GM23248 (cell line): Measurements from ENCODE around the gene LYZL2. TPM values are rescaled to one million over a fixed set of nuclear protein-coding genes. Genes with fewer than 3 reads are reported as not detected.
A peak's percentile ranks its signal among the peaks of the same experiment; 100 is the strongest.
"Not testable (repeated sequence)": the region's sequence is repeated elsewhere in the genome, so short reads cannot be mapped to it uniquely, and the experiment has no call there.

Source experiments
- DNase-seq: peaks from one replicate; pipeline ENCODE4 v3.0.0-alpha.2; 2015
- H2AFZ ChIP-seq: fragments of 200-600 bp; sonication (generic); 2 replicates; pipeline ENCODE4 v1.6.1; 2016; ENCODE audit warnings: antibody characterized with exemption
- H3F3A ChIP-seq: fragments of 200-600 bp; sonication (generic); 2 replicates; pipeline ENCODE4 v1.6.1; 2016; ENCODE audit warnings: mild to moderate bottlenecking, antibody characterized with exemption, mixed run types; ENCODE audit not compliant: insufficient read depth
- H3K27ac ChIP-seq: fragments of 200-600 bp; sonication (generic); 2 replicates; pipeline ENCODE4 v1.5.1; 2016; ENCODE audit warnings: mild to moderate bottlenecking
- H3K27me3 ChIP-seq: fragments of 200-600 bp; sonication (generic); replicated peaks from 2 replicates; pipeline ENCODE4 v1.6.1; 2016; ENCODE audit warnings: mild to moderate bottlenecking; ENCODE audit not compliant: insufficient read depth
- H3K36me3 ChIP-seq: fragments of 200-600 bp; sonication (generic); 2 replicates; pipeline ENCODE4 v1.6.1; 2016; ENCODE audit warnings: low read depth, mild to moderate bottlenecking
- H3K4me1 ChIP-seq: fragments of 200-600 bp; sonication (generic); 2 replicates; pipeline ENCODE4 v1.6.1; 2016; ENCODE audit warnings: mild to moderate bottlenecking; ENCODE audit not compliant: insufficient read depth
- H3K4me2 ChIP-seq: fragments of 200-600 bp; sonication (generic); one replicate; pipeline ENCODE4 v1.6.1; 2016; ENCODE audit warnings: mild to moderate bottlenecking; ENCODE audit not compliant: unreplicated experiment
- H3K4me3 ChIP-seq: fragments of 200-600 bp; sonication (generic); 2 replicates; pipeline ENCODE4 v1.5.1; 2016; ENCODE audit warnings: mild to moderate bottlenecking
- H3K79me2 ChIP-seq: fragments of 200-600 bp; sonication (generic); 2 replicates; pipeline ENCODE4 v1.6.1; 2016; ENCODE audit warnings: mild to moderate bottlenecking; ENCODE audit not compliant: insufficient read depth
- H3K9ac ChIP-seq: fragments of 200-600 bp; sonication (generic); 2 replicates; pipeline ENCODE4 v1.6.1; 2016; ENCODE audit warnings: mild to moderate bottlenecking
- H3K9me2 ChIP-seq: fragments of 200-600 bp; sonication (generic); 2 replicates; pipeline ENCODE4 v1.6.1; 2016; ENCODE audit warnings: mixed run types, mild to moderate bottlenecking, moderate library complexity; ENCODE audit not compliant: insufficient read depth
- H3K9me3 ChIP-seq: fragments of 200-600 bp; sonication (generic); one replicate; pipeline ENCODE4 v1.6.1; 2017; ENCODE audit warnings: low read depth
- H4K20me1 ChIP-seq: fragments of 200-600 bp; sonication (generic); 2 replicates; pipeline ENCODE4 v1.6.0; 2016; ENCODE audit not compliant: insufficient read depth
- EZH2 ChIP-seq: fragments of 200-600 bp; sonication (generic); IDR thresholded peaks from 2 replicates; pipeline ENCODE4 v1.6.1; 2018; ENCODE audit warnings: antibody characterized with exemption, mild to moderate bottlenecking; ENCODE audit not compliant: insufficient read depth, poor library complexity, severe bottlenecking
- EZH2phosphoT487 ChIP-seq: fragments of 200-600 bp; sonication (generic); IDR thresholded peaks from 2 replicates; pipeline ENCODE4 v1.6.1; 2018; ENCODE audit warnings: antibody characterized with exemption, moderate library complexity, mild to moderate bottlenecking, low read depth; ENCODE audit not compliant: insufficient read depth
- WGBS, 2 experiments: methylation state at CpG; one replicate each; pipeline ENCODE4 v1.1.6; 2015 to 2017; ENCODE audit warnings: low lambda C conversion rate in 2 of 2, low coverage in 1 of 2; ENCODE audit errors: missing lambda C conversion rate in 2 of 2; 5-methylcytosine and 5-hydroxymethylcytosine counted together
- in situ Hi-C: fragments of 300-500 bp; cut with MboI; formaldehyde crosslinking; loops from 2 replicates; pipeline ENCODE4 v1.15.0; 2020
- polyA plus RNA-seq: library from polyadenylated mRNA; unstranded; fragments of >200 nt; fragmentation: Nextera tagmentation; extraction: Ambion mirVana; gene quantifications from 2 replicates; pipeline ENCODE4 v1.2.1, GENCODE V29; 2016
- total RNA-seq: library from RNA; depleted of rRNA; stranded (reverse); fragments of >200 nt; shearing (Covaris generic); gene quantifications from 2 replicates; pipeline ENCODE4 v1.2.3, GENCODE V29; 2014

The LYZL2 gene
- total and polyA plus RNA-seq, 2 experiments from 2014 or later: not detected

DNA sequence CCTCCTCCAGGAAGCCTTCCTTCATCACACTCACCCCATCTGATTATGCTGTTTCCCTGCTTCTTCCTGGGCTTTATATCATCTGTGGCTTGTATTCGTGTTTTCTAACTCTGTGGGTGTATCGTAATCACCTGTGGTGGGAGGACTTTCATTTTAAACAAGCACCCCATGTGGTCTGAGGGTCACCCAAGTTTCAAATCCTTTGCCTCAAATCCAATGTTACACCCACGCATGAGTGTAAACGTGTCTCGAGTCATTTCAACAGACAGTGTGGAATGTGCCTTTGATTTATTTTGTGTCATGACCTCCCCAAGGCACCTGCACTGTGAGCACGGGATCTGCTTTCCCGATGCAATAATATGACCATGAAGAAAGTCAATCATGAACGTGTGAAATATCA lies 17.5 kb upstream of the LYZL2 start:
- in situ Hi-C loops: no loop called here
- no peaks in the 10 kb centered on the region for H3K79me2 ChIP-seq
- no peak for DNase-seq
- no peaks in the 10 kb centered on the region for H3K36me3 ChIP-seq
- H3K4me1 ChIP-seq: peaks cover 10% of the 10 kb centered on the region
- H3K27ac ChIP-seq: no peak overlapping the region
- 54% methylated on average over 8 of the region's 8 CpGs for WGBS, 2 experiments
- no peaks in the 10 kb centered on the region for H3K9me3 ChIP-seq
- peaks cover 4% of the 10 kb centered on the region; the same call in 1 of the 2 replicates for H3F3A ChIP-seq
- TF ChIP-seq EZH2 (no peak), EZH2phosphoT487 (no peak)
- no peak overlapping the region for H3K4me2 ChIP-seq
- H3K27me3 ChIP-seq: no peaks in the 10 kb centered on the region
- no peaks in the 10 kb centered on the region for H3K9me2 ChIP-seq
- no peaks in the 10 kb centered on the region for H4K20me1 ChIP-seq
- H2AFZ ChIP-seq: no peak overlapping the region
- no peak overlapping the region for H3K4me3 ChIP-seq
- H3K9ac ChIP-seq: no peak overlapping the region

DNA sequence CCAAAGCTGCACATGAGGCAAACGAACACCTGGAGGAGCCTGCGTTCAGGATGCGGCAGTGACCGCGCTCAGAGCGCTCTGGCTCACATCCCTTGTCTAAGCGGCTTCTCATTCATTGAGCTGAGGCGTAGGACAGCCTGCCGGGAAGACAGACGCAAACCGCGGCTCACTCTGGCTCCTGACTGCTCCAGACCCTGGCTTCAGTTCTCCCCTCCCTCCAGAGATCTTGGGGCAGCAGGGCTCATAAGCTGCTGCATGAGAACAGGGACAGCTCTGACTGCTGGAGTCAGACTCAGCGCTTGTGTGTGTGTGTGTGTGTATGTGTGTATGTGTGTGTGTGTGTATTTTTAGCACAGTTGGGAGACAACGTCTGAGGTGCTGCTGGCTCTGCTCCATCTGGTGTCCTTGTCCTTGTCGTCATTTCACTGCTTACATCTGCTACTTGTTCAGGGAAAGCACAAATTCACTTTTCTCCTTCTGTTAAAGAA lies 15.8 kb upstream of the LYZL2 start:
- Histone ChIP-seq H3K4me3 (0 out of 2 replicates have a peak overlapping the region, but pooled peaks have one; percentile 43), H3K4me1 (no peaks in the 10 kb centered on the region), H3K79me2 (no peaks in the 10 kb centered on the region), H3F3A (no peaks in the 10 kb centered on the region; the same call in 1 of the 2 replicates), H3K9ac (no peak overlapping the region), H3K4me2 (no peak overlapping the region), H3K36me3 (no peaks in the 10 kb centered on the region), H3K27ac (no peak overlapping the region), H3K9me2 (no peaks in the 10 kb centered on the region), H2AFZ (peak overlapping the region; percentile 58; the same call in 1 of the 2 replicates), H3K9me3 (no peaks in the 10 kb centered on the region), H4K20me1 (no peaks in the 10 kb centered on the region), H3K27me3 (no peaks in the 10 kb centered on the region)
- in situ Hi-C loops: no loop called here
- DNase-seq: peak; percentile 48
- 7 to 10% methylated on average over 8 to 9 of the region's 15 CpGs for WGBS, 2 experiments
- TF ChIP-seq EZH2 (no peak), EZH2phosphoT487 (no peak)

DNA sequence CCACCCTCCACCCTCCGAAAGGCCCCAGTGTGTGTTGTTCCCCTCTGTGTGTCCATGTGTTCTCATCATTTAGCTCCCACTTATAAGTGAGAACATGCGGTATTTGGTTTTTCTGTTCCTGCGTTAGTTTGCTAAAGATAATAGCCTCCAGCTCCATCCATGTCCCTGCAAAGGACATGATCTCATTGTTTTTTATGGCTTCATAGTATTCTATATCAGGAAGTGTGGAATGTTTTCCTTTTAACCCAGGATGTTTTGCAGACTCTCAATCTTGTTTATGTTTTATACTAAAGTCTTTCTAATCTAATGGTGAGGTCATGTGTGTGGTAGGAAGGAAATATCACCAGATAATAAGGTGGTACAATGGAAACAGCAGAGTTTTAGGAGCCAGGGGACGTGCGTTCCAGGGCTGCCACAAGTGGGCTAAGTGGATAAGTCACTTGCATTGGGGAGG lies 14.9 kb upstream of the LYZL2 start:
- H3K27ac ChIP-seq, H3K4me3 ChIP-seq, H3F3A ChIP-seq, H2AFZ ChIP-seq, H3K9ac ChIP-seq, H3K79me2 ChIP-seq, H3K4me1 ChIP-seq, H3K9me3 ChIP-seq, in situ Hi-C loops, DNase-seq, H3K36me3 ChIP-seq, H3K9me2 ChIP-seq, H3K27me3 ChIP-seq, H4K20me1 ChIP-seq, H3K4me2 ChIP-seq: not testable (repeated sequence)
- 89 to 93% methylated on average over 5 of the region's 5 CpGs for WGBS, 2 experiments

DNA sequence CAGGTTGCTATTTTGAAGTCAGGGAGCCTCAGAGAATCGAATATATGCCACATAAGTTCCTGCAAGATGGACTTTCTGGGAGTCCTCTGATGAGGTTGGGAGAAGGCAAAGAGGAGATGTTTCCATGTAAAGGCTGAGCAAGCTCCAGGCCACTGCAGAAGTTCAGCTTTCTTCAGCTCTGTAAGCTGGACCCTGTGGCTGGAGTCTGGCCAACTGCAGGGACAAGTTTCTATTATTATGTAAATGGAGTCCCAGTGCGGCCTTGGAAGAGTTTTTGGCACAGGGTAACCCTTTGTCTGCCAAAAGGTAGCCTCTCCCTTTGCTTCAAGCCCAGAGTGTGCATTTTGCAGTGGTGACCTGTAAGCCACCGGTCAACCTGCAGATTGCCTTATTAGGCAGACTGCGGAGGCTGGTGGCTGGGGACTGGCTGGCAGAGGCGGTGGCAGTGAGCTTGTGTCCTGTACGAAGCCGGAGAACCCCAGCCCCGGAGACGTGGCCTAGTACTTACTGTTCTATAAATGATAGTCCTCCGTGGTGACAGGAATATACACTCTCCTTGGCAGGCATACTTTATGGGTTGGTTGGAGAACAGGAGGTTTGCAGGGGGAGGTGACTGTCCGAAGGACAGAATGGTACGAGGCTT lies 14.1 kb upstream of the LYZL2 start:
- H3K4me2 ChIP-seq: not testable (repeated sequence)

DNA sequence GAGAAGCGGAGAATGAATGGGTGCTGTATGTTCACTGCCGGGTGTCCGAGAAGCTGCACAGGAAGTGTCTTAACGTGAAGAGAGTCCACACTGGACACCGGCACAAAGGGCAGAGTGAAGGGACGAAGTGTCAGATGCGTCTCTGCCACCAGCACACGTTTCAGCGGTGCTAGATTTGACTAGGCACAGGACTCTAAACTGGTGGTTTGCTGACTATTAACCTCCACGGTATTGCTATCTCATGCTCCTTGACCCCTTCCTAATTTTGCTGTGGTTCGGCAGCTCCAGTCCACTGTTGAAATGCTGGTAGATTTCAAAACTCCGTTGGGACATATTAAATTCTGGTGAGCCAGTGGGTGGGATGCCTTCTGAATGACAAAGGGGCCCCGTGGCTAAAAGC lies 13.3 kb upstream of the LYZL2 start:
- H3K4me2 ChIP-seq, H3K4me3 ChIP-seq, H3K4me1 ChIP-seq, H3F3A ChIP-seq, H3K9ac ChIP-seq, H2AFZ ChIP-seq, H3K9me3 ChIP-seq, in situ Hi-C loops, H3K27ac ChIP-seq, H3K36me3 ChIP-seq, H3K27me3 ChIP-seq, H3K9me2 ChIP-seq, H3K79me2 ChIP-seq, H4K20me1 ChIP-seq, DNase-seq: not testable (repeated sequence)
- WGBS, 2 experiments: 77 to 80% methylated on average over 10 of the region's 13 CpGs

More for the DNA sequence above, 14.1 kb upstream of the LYZL2 start:
- DNase-seq, H3K4me1 ChIP-seq, H3K9me2 ChIP-seq, H4K20me1 ChIP-seq, H3F3A ChIP-seq, H3K27me3 ChIP-seq, H3K36me3 ChIP-seq, H3K79me2 ChIP-seq, H3K9ac ChIP-seq, H3K27ac ChIP-seq, in situ Hi-C loops, H3K4me3 ChIP-seq, H2AFZ ChIP-seq, H3K9me3 ChIP-seq: not testable (repeated sequence)
- WGBS, 2 experiments: 82 to 85% methylated on average over 12 of the region's 12 CpGs
